ENCODE measurements around the gene IGF1R.

IGF1R gene

GRCh38 chr15:98930576-98930975 lies 282.2 kb downstream of the IGF1R start:
- no peak for DNase-seq

GRCh38 chr15:98931004-98931403 lies 282.7 kb downstream of the IGF1R start:
- DNase-seq = no peak

GRCh38 chr15:98933406-98933805 lies 285.1 kb downstream of the IGF1R start:
- no peak for DNase-seq

DNA sequence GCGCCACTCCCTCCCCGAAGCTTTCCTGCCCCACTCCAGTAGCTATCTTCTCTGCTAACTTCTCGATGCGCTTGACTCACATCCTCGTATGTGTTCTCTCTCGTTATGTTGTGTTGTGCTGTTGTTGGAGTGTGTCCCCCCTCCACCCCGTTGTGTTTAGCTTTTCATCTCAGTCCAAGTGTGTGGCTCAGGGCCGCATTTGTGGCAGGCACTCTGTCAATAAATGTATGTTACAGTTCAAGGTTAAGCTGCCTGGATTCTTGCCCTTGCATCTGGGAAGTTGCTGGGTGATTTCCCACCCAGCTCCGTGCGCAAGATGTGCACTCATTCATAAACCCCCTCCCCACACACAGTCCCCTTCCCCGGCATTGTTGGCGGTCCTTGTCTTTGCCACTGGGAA lies 287.4 kb downstream of the IGF1R start:
- DNase-seq = no peak

DNA sequence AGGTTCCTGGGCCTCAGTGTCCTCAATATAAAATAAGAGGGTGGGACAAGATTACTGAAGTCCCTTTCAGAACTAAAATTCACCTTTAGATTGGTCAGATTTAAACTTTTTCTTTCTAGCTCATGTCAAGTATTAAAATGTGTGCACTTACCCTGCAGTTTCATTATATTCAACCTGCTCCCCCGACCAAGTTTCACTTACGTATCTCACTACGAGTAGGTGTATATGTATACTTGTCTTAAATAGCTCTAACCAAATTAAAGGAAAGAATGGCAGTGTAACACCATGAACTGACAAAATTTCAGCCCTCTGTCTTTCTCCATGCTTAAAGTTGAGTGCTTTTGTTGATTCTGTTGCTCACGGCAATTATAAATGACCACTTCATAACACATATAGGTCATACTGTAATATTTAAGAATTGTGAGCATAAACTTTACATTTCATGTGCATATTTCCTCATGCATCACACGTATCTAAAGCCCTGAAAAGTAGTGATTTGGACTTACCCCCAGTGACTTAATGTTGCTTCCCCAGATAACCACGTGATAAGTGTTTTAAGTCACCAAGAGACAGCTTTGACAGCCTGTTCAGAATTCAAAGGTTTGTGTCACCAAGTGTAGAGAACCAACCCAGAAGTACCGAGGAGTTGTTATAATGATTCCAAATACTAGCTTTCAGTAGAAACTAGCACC lies 289.2 kb downstream of the IGF1R start:
- DNase-seq = no peak

DNA sequence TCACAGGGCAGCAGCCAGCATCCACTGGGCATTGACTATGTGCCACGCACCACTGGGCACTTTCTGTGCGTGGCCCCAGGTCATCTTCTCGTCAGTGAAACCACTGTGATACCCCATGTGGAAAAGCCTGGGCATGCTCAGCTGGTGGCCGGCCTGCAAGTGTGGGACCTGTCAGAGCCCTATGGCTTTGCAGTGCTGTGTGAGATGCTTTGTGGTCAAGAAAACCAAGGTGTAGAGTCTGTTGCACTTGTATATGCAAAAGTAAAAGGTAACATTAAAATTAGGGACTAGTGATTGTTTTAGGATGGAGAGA lies 289.7 kb downstream of the IGF1R start:
- no peak for DNase-seq

DNA sequence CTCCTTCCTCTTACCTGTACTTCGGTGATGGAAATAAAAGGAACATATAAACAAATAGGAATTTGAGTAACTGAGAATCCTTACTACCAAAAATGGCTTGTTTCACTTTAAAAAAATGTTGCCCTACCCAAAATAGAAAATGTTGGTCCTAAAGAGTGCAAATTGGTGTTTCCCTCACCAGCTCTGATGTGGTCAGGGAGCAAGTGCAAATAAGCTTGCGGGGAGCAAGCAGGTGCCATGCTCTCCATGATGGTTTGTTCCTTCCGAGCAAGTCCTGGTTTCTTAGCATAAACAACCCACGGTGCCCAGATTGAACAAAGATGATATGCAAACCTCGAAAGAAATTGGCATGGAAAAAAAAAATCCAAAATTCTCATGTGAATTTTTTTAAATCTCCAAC lies 290.5 kb downstream of the IGF1R start:
- DNase-seq = no peak

DNA sequence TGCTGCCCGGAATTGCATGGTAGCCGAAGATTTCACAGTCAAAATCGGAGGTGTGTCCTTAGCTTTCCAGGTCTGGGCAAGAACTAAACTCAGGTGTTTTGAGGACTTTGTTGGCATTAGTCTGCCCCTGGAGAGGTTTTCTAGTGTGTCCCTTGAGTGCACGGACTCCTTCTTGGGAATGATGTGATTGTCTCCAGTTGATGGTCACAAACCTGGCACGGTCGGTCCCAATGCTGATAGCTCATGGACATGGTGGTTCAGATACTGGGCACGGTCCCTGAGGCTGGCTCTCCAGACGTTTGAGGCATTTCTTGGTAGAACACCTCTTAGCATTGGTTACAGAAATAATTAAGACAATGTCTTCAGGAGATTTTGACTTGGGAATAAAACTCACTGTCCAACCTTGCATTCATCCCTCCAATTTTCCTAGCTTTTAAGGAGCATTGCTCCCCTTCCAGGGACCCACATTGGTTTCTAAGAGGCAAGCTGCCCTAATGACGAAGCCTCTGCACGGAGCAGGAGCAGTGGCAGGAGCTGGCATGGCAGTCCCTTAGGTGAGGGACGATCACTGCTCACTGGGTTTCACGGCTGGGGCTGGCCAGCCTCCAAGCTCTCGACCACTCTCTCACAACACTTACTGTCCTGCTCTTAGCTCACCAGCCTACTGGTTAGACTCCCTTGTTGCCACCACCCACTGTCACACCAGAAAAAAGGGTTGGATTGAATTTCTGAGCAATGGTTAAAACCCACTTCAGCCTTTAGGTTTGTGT lies 291.2 kb downstream of the IGF1R start:
- no peak for DNase-seq

GRCh38 chr15:98941595-98942255 lies 293.4 kb downstream of the IGF1R start:
- no peak for DNase-seq

DNA sequence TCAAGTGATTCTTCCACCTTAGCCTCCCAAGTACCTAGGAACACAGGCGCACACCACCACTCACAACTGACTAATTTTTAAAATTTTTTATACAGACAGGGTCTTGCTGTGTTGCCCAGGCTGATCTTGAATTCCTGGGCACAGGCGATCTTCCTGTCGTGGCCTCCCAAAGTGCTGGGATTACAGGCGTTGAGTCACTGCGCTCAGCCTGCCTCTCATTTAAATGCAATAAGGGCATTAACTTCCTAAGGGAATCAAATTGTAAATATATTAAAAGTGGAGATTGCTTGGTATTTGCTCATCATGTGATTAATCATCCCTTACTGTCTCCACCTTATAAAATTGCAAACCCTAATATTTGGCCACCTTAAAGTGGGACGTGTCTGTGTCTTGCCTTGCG lies 294.1 kb downstream of the IGF1R start:
- no peak for DNase-seq

- DNase-seq = no peak
Measured at GRCh38 chr15:98943051-98943508, 294.7 kb downstream of the IGF1R start.

DNA sequence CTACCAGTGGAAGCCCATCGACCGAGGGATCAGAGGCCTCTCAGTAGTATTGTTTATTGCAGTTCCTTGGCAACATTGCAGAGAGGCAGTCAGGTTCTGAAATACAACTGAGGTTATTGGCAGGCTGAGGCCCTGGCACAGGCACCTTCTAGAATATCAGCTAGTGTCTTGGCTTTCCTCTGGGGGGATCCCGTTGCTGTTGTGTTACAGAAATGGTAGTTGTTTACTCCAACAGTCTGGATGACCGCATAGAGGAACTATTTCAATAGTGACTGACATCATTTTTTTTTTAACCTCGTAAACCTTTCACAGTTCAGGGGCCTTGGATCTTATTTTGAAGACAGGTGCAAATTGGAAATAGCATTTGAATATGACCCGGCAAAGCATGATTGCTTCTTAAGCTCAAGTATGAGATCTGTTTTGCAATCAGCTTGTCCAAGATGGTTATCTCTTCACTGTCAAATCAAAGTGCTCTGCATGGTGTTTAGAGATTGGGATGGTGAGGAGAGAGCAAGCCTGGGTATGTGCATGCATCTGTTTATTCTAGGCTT lies 295.3 kb downstream of the IGF1R start:
- DNase-seq = no peak

- no peak for DNase-seq
Measured at GRCh38 chr15:98946301-98947255, 298.2 kb downstream of the IGF1R start.

DNA sequence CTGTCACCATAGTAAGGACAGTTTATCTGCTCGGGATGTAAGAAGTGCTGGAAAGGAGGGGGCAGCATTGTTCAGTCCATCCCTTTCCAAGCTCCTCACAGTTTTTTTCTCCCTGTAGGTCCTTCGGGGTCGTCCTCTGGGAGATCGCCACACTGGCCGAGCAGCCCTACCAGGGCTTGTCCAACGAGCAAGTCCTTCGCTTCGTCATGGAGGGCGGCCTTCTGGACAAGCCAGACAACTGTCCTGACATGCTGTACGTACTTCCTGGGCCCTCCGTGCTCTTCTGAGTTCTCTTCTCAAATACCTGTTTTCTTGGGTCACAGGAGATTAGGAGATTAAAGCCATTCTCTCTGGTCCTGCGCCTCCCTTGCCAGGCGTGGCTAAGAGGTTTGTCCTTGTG lies 300.1 kb downstream of the IGF1R start:
- DNase-seq = no peak

- DNase-seq = no peak
Measured at GRCh38 chr15:98948941-98949340, 300.6 kb downstream of the IGF1R start.

DNA sequence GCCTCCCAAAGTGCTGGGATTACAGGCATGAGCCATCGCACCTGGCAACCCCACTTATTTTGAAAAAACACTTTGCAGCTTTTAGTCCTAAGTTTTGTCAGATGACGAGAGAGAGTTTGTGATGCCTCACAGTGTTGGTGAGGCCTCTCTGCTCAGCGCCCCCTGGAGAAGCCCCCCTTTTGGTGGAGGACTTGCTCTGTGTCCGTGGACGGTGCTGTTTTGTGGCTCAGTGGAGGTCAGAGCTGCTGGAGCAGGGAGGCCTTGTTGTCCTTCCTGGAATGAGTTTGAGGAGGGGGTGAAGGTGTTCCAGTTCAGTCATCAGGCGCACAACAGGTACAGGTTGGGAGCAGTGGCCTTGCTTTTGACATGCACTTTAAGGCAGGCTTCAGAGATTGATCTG lies 301.3 kb downstream of the IGF1R start:
- no peak for DNase-seq

DNA sequence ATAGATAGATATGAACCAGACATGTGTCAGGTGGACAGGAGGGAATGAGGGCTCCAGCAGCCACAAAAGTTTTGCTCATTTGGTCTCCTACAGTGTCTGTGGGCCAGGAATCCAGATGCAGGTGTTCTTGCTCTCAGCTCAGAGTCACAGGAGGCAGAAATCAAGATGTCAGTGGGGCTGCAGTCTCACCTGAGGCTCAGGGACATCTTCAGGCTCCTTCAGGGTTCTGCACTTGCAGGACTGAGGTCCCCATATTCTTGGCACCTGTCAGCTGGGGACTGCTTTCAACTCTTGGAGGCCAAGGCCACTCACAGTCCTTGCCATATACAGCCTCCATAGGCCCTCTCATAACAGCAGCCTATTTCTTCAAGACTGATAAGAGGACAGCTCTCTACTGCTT lies 301.9 kb downstream of the IGF1R start:
- no peak for DNase-seq

DNA sequence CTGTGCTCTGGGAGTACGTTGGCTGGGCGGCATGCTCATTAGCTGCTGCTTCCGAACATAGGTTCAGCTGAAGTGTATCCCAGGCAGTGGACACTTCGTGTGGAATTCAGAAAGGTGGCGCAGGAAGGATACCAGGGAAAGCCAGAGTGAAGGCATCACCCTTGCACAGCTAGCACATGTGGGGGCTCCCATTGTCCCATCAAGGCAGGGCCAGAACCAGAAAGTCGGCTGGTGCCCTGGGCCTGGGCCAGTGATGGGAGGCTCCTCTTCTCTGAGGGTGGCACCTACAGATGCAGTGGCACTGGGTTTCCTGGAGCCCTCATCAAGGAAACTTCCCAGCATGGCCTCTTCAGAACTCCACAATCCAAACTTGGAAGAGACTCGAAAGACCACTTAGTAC lies 302.7 kb downstream of the IGF1R start:
- no peak for DNase-seq

- no peak for DNase-seq
Measured at GRCh38 chr15:98951493-98952320, 303.4 kb downstream of the IGF1R start.

- no peak for DNase-seq
Measured at GRCh38 chr15:98952381-98952803, 304.1 kb downstream of the IGF1R start.

DNA sequence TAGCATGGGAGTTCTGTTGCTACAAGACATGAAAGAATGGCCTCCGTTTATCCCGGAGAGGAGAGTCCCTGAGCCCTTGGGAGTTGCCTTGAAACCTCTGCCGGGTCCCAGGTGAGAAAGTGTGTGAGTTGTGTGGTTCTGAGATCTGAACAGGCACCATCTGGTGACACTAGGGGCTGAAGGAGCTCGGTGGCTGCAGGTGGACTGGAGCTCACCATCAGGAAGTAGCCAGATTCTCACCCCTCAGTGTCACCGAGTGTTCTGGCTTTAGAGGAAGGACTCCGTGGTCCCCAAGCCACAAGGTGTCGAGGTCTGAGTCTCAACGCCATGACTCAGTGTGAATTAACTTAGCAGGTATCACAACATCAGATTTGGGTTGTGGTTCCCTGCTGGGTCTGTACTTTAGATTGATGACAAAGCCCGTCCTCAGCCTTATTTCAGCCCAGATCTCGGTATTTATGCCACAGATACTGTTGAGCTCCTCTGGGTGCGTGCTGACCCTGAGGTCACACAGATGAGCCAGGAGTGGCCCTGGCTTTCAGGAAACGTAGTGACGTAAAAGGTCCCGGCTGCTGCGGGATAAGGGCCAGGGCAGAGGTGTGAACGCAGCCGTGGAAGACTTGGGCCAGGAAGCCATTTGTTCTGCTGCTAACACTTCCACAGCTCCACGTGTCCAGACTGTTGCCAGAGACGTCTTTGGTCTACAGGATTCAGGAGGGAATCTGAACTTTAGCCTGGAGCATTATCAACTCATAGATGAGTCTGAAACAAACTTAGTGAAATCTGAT lies 304.9 kb downstream of the IGF1R start:
- no peak for DNase-seq

Data from DMS153 (cell line).